ENCODE measurements around the gene PEPD.

Gene PEPD

GRCh38 chr19:33490041-33490451 is 31.5 kb downstream of the PEPD start:
- TF ChIP-seq TAF1 (IDR thresholded peaks at IDR 0.05; ENCODE audit: borderline replicate concordance, insufficient read depth, low read length) (no peak), FOXP2 (optimal IDR thresholded peaks at IDR 0.05; ENCODE audit: borderline replicate concordance, extremely low read depth, extremely low read length, insufficient read depth) (no peak), REST (IDR thresholded peaks at IDR 0.05; ENCODE audit: insufficient read depth in 1 of 2, low read depth in 2 of 2, low read length in 2 of 2) (no peak), POLR2AphosphoS5 (IDR thresholded peaks at IDR 0.05; ENCODE audit: low read depth, low read length) (no peak), SIN3A (IDR thresholded peaks at IDR 0.05; ENCODE audit: borderline replicate concordance, insufficient read depth, low read length) (no peak)

- TF ChIP-seq POLR2AphosphoS5 (IDR thresholded peaks at IDR 0.05; ENCODE audit: low read depth, low read length) (no peak), TAF1 (IDR thresholded peaks at IDR 0.05; ENCODE audit: borderline replicate concordance, insufficient read depth, low read length) (no peak), SIN3A (IDR thresholded peaks at IDR 0.05; ENCODE audit: borderline replicate concordance, insufficient read depth, low read length) (no peak), REST (IDR thresholded peaks at IDR 0.05; ENCODE audit: insufficient read depth in 1 of 2, low read depth in 2 of 2, low read length in 2 of 2) (no peak), FOXP2 (optimal IDR thresholded peaks at IDR 0.05; ENCODE audit: borderline replicate concordance, extremely low read depth, extremely low read length, insufficient read depth) (no peak)
Observed at GRCh38 chr19:33488826-33489225, 32.8 kb downstream of the PEPD start.

GRCh38 chr19:33487901-33488800 is 33.4 kb downstream of the PEPD start:
- TF ChIP-seq FOXP2 (optimal IDR thresholded peaks at IDR 0.05; ENCODE audit: borderline replicate concordance, extremely low read depth, extremely low read length, insufficient read depth), result no peak
- no peak for TF ChIP-seq SIN3A (IDR thresholded peaks at IDR 0.05; ENCODE audit: borderline replicate concordance, insufficient read depth, low read length)
- no peak for TF ChIP-seq POLR2AphosphoS5 (IDR thresholded peaks at IDR 0.05; ENCODE audit: low read depth, low read length)
- TF ChIP-seq REST (IDR thresholded peaks at IDR 0.05; ENCODE audit: insufficient read depth in 1 of 2, low read depth in 2 of 2, low read length in 2 of 2), result no peak
- no peak for TF ChIP-seq TAF1 (IDR thresholded peaks at IDR 0.05; ENCODE audit: borderline replicate concordance, insufficient read depth, low read length)

- TF ChIP-seq TAF1 (IDR thresholded peaks at IDR 0.05; ENCODE audit: borderline replicate concordance, insufficient read depth, low read length) (no peak), REST (IDR thresholded peaks at IDR 0.05; ENCODE audit: insufficient read depth in 1 of 2, low read depth in 2 of 2, low read length in 2 of 2) (no peak), SIN3A (IDR thresholded peaks at IDR 0.05; ENCODE audit: borderline replicate concordance, insufficient read depth, low read length) (no peak), FOXP2 (optimal IDR thresholded peaks at IDR 0.05; ENCODE audit: borderline replicate concordance, extremely low read depth, extremely low read length, insufficient read depth) (no peak), POLR2AphosphoS5 (IDR thresholded peaks at IDR 0.05; ENCODE audit: low read depth, low read length) (no peak)
Observed at GRCh38 chr19:33486936-33487811, 34.4 kb downstream of the PEPD start.

All from PFSK-1 (cell line).